ENCODE data around the gene L2HGDH. TPM values are rescaled to one million over a fixed set of nuclear protein-coding genes. Genes with fewer than 3 reads are reported as not detected.

The L2HGDH gene
- total RNA-seq, 1 experiment from 2014 or later = 27.8 TPM

DNA sequence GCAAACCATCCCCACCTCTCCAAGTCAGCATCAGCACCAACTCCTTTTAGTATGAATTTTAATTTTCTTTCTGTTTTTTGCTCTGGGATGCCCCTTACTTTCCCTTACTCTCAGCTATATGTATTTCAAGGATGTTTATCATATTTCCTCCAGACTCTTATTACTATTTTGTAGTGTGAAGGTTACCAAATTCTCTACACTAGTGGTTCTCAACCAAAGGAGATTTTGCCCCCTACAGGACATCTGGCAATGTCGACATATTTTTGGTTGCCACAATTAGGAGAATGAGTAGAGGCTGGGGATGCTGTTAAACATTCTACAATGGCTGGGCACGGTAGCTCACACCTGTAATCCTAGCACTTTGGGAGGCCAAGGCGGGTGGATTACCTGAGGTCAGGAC lies 51.5 kb downstream of the L2HGDH start:
- Histone ChIP-seq H4K20me1 (ENCODE audit: low read length) (no peaks in the 10 kb centered on the region), H3K4me1 (ENCODE audit: insufficient read depth, low read length) (no peaks in the 10 kb centered on the region), H3F3A (ENCODE audit: low read length, unreplicated experiment) (no peaks in the 10 kb centered on the region), H3K4me3 (ENCODE audit: low read length) (no peak overlapping the region), H3K27me3 (ENCODE audit: low read length) (no peaks in the 10 kb centered on the region), H3K4me2 (ENCODE audit: low read length) (no peak overlapping the region), H3K27ac (ENCODE audit: low read length) (no peak overlapping the region), H3K9ac (ENCODE audit: low read length) (no peak overlapping the region), H3K79me2 (ENCODE audit: low read length) (no peaks in the 10 kb centered on the region), H3K9me2 (replicated peaks; ENCODE audit: low read length) (no peaks in the 10 kb centered on the region), H3K36me3 (ENCODE audit: low read depth, low read length) (no peaks in the 10 kb centered on the region; the same call in 1 of the 2 replicates), H2AFZ (ENCODE audit: low read length) (no peak overlapping the region), H3K9me3 (ENCODE audit: low read length) (no peaks in the 10 kb centered on the region)
- DNase-seq (peak; percentile 71), ATAC-seq (peak; percentile 96)
- BruUV-seq (replicated peaks) = no TSS peak
- TF ChIP-seq, protein P1, sequence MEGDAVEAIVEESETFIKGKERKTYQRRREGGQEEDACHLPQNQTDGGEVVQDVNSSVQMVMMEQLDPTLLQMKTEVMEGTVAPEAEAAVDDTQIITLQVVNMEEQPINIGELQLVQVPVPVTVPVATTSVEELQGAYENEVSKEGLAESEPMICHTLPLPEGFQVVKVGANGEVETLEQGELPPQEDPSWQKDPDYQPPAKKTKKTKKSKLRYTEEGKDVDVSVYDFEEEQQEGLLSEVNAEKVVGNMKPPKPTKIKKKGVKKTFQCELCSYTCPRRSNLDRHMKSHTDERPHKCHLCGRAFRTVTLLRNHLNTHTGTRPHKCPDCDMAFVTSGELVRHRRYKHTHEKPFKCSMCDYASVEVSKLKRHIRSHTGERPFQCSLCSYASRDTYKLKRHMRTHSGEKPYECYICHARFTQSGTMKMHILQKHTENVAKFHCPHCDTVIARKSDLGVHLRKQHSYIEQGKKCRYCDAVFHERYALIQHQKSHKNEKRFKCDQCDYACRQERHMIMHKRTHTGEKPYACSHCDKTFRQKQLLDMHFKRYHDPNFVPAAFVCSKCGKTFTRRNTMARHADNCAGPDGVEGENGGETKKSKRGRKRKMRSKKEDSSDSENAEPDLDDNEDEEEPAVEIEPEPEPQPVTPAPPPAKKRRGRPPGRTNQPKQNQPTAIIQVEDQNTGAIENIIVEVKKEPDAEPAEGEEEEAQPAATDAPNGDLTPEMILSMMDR (conservative IDR thresholded peaks at IDR 0.05; ENCODE audit: low read depth, low read length) = peak; percentile 72
- TF ChIP-seq EZH2 (IDR thresholded peaks at IDR 0.05; ENCODE audit: low read length, unreplicated experiment) (no peak), EZH2phosphoT487 (IDR thresholded peaks at IDR 0.05; ENCODE audit: borderline replicate concordance, low read length) (no peak)
- CTCF ChIA-PET = interaction anchor here (0.5 to 1.2 kb wide), 5 partner anchors 24 to 403 kb away, joined by 3 to 4 read pairs (median 4); no protein-coding TSS in a partner anchor
- POLR2A ChIA-PET (ENCODE audit: unreplicated experiment) = interaction anchor here (0.5 kb wide), 1 partner anchor 557 kb away, joined by 4 read pairs; no protein-coding TSS in a partner anchor
- intact Hi-C loops (cut with micrococcal nuclease) = loop anchor here (1.0 kb wide), 1 partner anchor 144 kb away; the partner anchor contains the start of gene VCPKMT

DNA sequence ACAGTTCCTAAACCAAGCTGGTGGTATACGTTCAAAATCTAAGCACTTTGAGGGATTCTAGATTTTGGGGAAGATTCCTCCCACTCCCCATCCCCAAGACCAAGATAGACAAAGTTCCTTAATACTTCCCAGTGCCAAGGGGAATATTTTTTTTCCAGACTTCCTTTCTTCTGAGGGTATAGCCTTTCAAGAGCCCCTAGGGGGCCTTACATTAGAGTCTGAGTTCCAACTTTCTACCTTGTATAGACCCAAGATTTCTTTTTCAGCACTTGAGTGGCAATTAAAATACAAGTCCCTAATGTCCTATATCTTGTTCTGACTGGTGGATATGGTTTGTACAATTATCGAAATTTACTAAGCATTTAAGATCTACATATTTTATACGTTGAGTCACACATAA lies 52.0 kb downstream of the L2HGDH start:
- Histone ChIP-seq H3K27me3 (ENCODE audit: low read length) (no peaks in the 10 kb centered on the region), H3K4me2 (ENCODE audit: low read length) (no peak overlapping the region), H3K27ac (ENCODE audit: low read length) (no peak overlapping the region), H4K20me1 (ENCODE audit: low read length) (no peaks in the 10 kb centered on the region), H3K4me3 (ENCODE audit: low read length) (no peak overlapping the region), H3K36me3 (ENCODE audit: low read depth, low read length) (no peaks in the 10 kb centered on the region; the same call in 1 of the 2 replicates), H3K9ac (ENCODE audit: low read length) (no peak overlapping the region), H2AFZ (ENCODE audit: low read length) (no peak overlapping the region), H3K9me2 (replicated peaks; ENCODE audit: low read length) (no peaks in the 10 kb centered on the region), H3F3A (ENCODE audit: low read length, unreplicated experiment) (no peaks in the 10 kb centered on the region), H3K4me1 (ENCODE audit: insufficient read depth, low read length) (no peaks in the 10 kb centered on the region), H3K9me3 (ENCODE audit: low read length) (no peaks in the 10 kb centered on the region), H3K79me2 (ENCODE audit: low read length) (no peaks in the 10 kb centered on the region)
- ATAC-seq (no peak), DNase-seq (no peak)
- CTCF ChIA-PET = interaction anchor here (0.6 to 1.2 kb wide), 3 partner anchors 397 to 403 kb away, joined by 3 to 4 read pairs (median 3); no protein-coding TSS in a partner anchor
- TF ChIP-seq, protein P1 (conservative IDR thresholded peaks at IDR 0.05; ENCODE audit: low read depth, low read length) = no peak
- TF ChIP-seq EZH2phosphoT487 (IDR thresholded peaks at IDR 0.05; ENCODE audit: borderline replicate concordance, low read length) = no peak
- no peak for TF ChIP-seq EZH2 (IDR thresholded peaks at IDR 0.05; ENCODE audit: low read length, unreplicated experiment)
- POLR2A ChIA-PET (ENCODE audit: unreplicated experiment) = interaction anchor here (0.5 kb wide), 1 partner anchor 556 kb away, joined by 4 read pairs; no protein-coding TSS in a partner anchor
- BruUV-seq (replicated peaks) = no TSS peak
- intact Hi-C loops (cut with micrococcal nuclease) = loop anchor here (1.0 kb wide), 1 partner anchor 144 kb away; the partner anchor contains the start of gene VCPKMT

DNA sequence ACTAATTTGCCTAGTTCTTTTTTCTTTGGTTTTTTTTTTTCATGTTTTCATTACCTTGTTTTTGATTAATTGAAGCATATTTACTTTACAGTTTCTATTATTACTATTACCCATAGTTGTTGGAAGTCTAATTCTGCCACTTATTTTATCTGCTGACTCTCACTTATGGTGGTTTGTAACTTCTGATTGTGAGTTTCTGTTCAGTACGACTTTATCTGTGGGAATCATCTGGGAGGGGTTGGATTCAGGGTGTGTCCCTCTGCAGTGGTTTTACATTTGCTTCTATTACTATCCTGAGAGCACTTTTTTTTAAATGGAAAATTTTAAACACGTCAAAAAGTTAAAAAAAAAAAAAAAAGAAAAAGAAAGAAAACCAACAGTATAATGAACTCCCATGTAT lies 54.3 kb downstream of the L2HGDH start:
- 0 out of 2 replicates have a peak, but pooled peaks cover 3% of the 10 kb centered on the region for H3K36me3 ChIP-seq (ENCODE audit: low read depth, low read length)
- H3K4me3 ChIP-seq (ENCODE audit: low read length) = no peak overlapping the region
- H3K9me3 ChIP-seq (ENCODE audit: low read length) = no peaks in the 10 kb centered on the region
- no peak overlapping the region for H3K4me2 ChIP-seq (ENCODE audit: low read length)
- no peaks in the 10 kb centered on the region for H3K9me2 ChIP-seq (replicated peaks; ENCODE audit: low read length)
- ChIA-PET POLR2A (ENCODE audit: unreplicated experiment) (no interaction called here), CTCF (no interaction called here)
- H3K79me2 ChIP-seq (ENCODE audit: low read length) = no peaks in the 10 kb centered on the region
- ATAC-seq = no peak
- no peak for DNase-seq
- no peaks in the 10 kb centered on the region for H3K4me1 ChIP-seq (ENCODE audit: insufficient read depth, low read length)
- intact Hi-C loops (cut with micrococcal nuclease) = no loop called here
- no peak overlapping the region for H3K9ac ChIP-seq (ENCODE audit: low read length)
- H3K27ac ChIP-seq (ENCODE audit: low read length) = no peak overlapping the region
- no TSS peak for BruUV-seq (replicated peaks)
- H3F3A ChIP-seq (ENCODE audit: low read length, unreplicated experiment) = no peaks in the 10 kb centered on the region
- no peaks in the 10 kb centered on the region for H4K20me1 ChIP-seq (ENCODE audit: low read length)
- TF ChIP-seq, protein P1 (conservative IDR thresholded peaks at IDR 0.05; ENCODE audit: low read depth, low read length) = no peak
- TF ChIP-seq EZH2phosphoT487 (IDR thresholded peaks at IDR 0.05; ENCODE audit: borderline replicate concordance, low read length) (no peak), EZH2 (IDR thresholded peaks at IDR 0.05; ENCODE audit: low read length, unreplicated experiment) (no peak)
- no peak overlapping the region for H2AFZ ChIP-seq (ENCODE audit: low read length)
- no peaks in the 10 kb centered on the region for H3K27me3 ChIP-seq (ENCODE audit: low read length)

Data from PC-3 (cell line).